DND-41 (cell line): Measurements from ENCODE around the gene DMC1.

Experiments used
- ATAC-seq: fragments of 200-7000 bp; cut with Tn5 transposase; 3 replicates; pipeline ENCODE4 v1.9.1; 2021; ENCODE audit warnings: low read depth; ENCODE audit not compliant: insufficient read depth
- DNase-seq: peaks from one replicate; pipeline ENCODE4 v3.0.0-alpha.2; 2020
- H2AFZ ChIP-seq: 2 replicates; pipeline ENCODE4 v1.6.0; 2012; ENCODE audit warnings: low read depth, low read length
- H3K27ac ChIP-seq: 2 replicates; pipeline ENCODE4 v1.5.1; 2012; ENCODE audit warnings: low read length, inconsistent platforms
- H3K27me3 ChIP-seq: fragments of 200-600 bp; sonication (generic); 2 replicates; pipeline ENCODE4 v1.6.0; 2012; ENCODE audit warnings: low read length, mild to moderate bottlenecking, inconsistent platforms; ENCODE audit not compliant: insufficient read depth, poor library complexity
- H3K36me3 ChIP-seq: 2 replicates; pipeline ENCODE4 v1.5.1; 2012; ENCODE audit warnings: low read length, inconsistent platforms; ENCODE audit not compliant: insufficient read depth
- H3K4me1 ChIP-seq: 2 replicates; pipeline ENCODE4 v1.5.1; 2012; ENCODE audit warnings: mild to moderate bottlenecking, low read length; ENCODE audit not compliant: insufficient read depth
- H3K4me2 ChIP-seq: 2 replicates; pipeline ENCODE4 v1.6.0; 2012; ENCODE audit warnings: mild to moderate bottlenecking, moderate library complexity, low read length, inconsistent platforms; ENCODE audit not compliant: insufficient read depth
- H3K4me3 ChIP-seq, 2 experiments: fragments of 200-600 bp in 1 of 2; shearing (Covaris generic) in 1 of 2; 2 replicates each; pipeline ENCODE4 v1.5.1; 2012 to 2016; ENCODE audit warnings: inconsistent platforms in 2 of 2, low read length in 2 of 2, mild to moderate bottlenecking in 2 of 2, low read depth in 1 of 2, moderate library complexity in 1 of 2
- H3K79me2 ChIP-seq: 2 replicates; pipeline ENCODE4 v1.6.0; 2012; ENCODE audit warnings: low read length, inconsistent platforms; ENCODE audit not compliant: insufficient read depth
- H3K9ac ChIP-seq: 2 replicates; pipeline ENCODE4 v1.6.0; 2012; ENCODE audit warnings: low read depth, mild to moderate bottlenecking, inconsistent platforms, low read length, moderate library complexity
- H3K9me3 ChIP-seq: 2 replicates; pipeline ENCODE4 v1.5.1; 2012; ENCODE audit warnings: low read length, moderate library complexity, mild to moderate bottlenecking, inconsistent platforms; ENCODE audit not compliant: insufficient read depth, severe bottlenecking
- H4K20me1 ChIP-seq: 2 replicates; pipeline ENCODE4 v1.6.0; 2012; ENCODE audit warnings: low read length; ENCODE audit not compliant: insufficient read depth
- CTCF ChIP-seq: IDR thresholded peaks from 2 replicates; pipeline ENCODE4 v1.5.1; 2012; ENCODE audit warnings: borderline replicate concordance, low read length, moderate library complexity, mild to moderate bottlenecking; ENCODE audit not compliant: poor library complexity, severe bottlenecking; ENCODE audit errors: extremely low read depth
- EZH2 ChIP-seq: IDR thresholded peaks from 3 replicates; pipeline ENCODE4 v1.6.1; 2012; ENCODE audit warnings: borderline replicate concordance, low read depth, mild to moderate bottlenecking, moderate library complexity, low read length, inconsistent platforms; ENCODE audit not compliant: severe bottlenecking

DMC1 gene

GRCh38 chr22:38523479-38523878, 46.5 kb downstream of the DMC1 start:
- Histone ChIP-seq H3K36me3 (no peaks in the 10 kb centered on the region), H3K4me1 (no peaks in the 10 kb centered on the region), H4K20me1 (no peaks in the 10 kb centered on the region), H3K27ac (no peak overlapping the region), H3K4me2 (no peak overlapping the region), H2AFZ (no peak overlapping the region), H3K79me2 (no peaks in the 10 kb centered on the region), H3K9ac (no peak overlapping the region), H3K9me3 (no peaks in the 10 kb centered on the region), H3K27me3 (no peaks in the 10 kb centered on the region), H3K4me3 (no peak overlapping the region)
- ATAC-seq, result no peak
- TF ChIP-seq EZH2 (no peak), CTCF (no peak)
- DNase-seq, result no peak

GRCh38 chr22:38523029-38523428, 47.0 kb downstream of the DMC1 start:
- H4K20me1 ChIP-seq, result no peaks in the 10 kb centered on the region
- H3K4me2 ChIP-seq, result no peak overlapping the region
- DNase-seq (no peak), ATAC-seq (no peak)
- no peak overlapping the region for H3K27ac ChIP-seq
- no peaks in the 10 kb centered on the region for H3K36me3 ChIP-seq
- H3K4me3 ChIP-seq, result no peak overlapping the region
- no peaks in the 10 kb centered on the region for H3K9me3 ChIP-seq
- H3K9ac ChIP-seq, result no peak overlapping the region
- H3K27me3 ChIP-seq, result no peaks in the 10 kb centered on the region
- no peak overlapping the region for H2AFZ ChIP-seq
- H3K79me2 ChIP-seq, result no peaks in the 10 kb centered on the region
- TF ChIP-seq CTCF, result no peak
- no peak for TF ChIP-seq EZH2
- H3K4me1 ChIP-seq, result no peaks in the 10 kb centered on the region

- Histone ChIP-seq H3K27me3 (no peaks in the 10 kb centered on the region), H3K9me3 (no peaks in the 10 kb centered on the region), H4K20me1 (no peaks in the 10 kb centered on the region), H2AFZ (no peak overlapping the region), H3K27ac (no peak overlapping the region), H3K4me1 (no peaks in the 10 kb centered on the region), H3K4me2 (no peak overlapping the region), H3K79me2 (no peaks in the 10 kb centered on the region), H3K4me3 (no peak overlapping the region), H3K9ac (no peak overlapping the region), H3K36me3 (no peaks in the 10 kb centered on the region)
- DNase-seq (no peak), ATAC-seq (no peak)
- no peak for TF ChIP-seq CTCF
- TF ChIP-seq EZH2, result no peak
These were observed 50.3 kb downstream of the DMC1 start for GRCh38 chr22:38519453-38520250.

- H3K27ac ChIP-seq, result no peak overlapping the region
- no peaks in the 10 kb centered on the region for H3K9me3 ChIP-seq
- H2AFZ ChIP-seq, result no peak overlapping the region
- no peaks in the 10 kb centered on the region for H4K20me1 ChIP-seq
- no peaks in the 10 kb centered on the region for H3K27me3 ChIP-seq
- H3K4me3 ChIP-seq, result no peak overlapping the region
- H3K36me3 ChIP-seq, result no peaks in the 10 kb centered on the region
- no peaks in the 10 kb centered on the region for H3K79me2 ChIP-seq
- H3K4me2 ChIP-seq, result no peak overlapping the region
- DNase-seq (no peak), ATAC-seq (no peak)
- H3K4me1 ChIP-seq, result no peaks in the 10 kb centered on the region
- H3K9ac ChIP-seq, result no peak overlapping the region
- TF ChIP-seq CTCF, result no peak
- TF ChIP-seq EZH2, result no peak
These were observed 51.4 kb downstream of the DMC1 start for GRCh38 chr22:38518620-38519019.
